PC-9 (cell line): ENCODE data around the gene PKN3. TPM values are rescaled to one million over a fixed set of nuclear protein-coding genes. Genes with fewer than 3 reads are reported as not detected.
A peak's percentile ranks its signal among the peaks of the same experiment; 100 is the strongest.
"Not testable (repeated sequence)": the region's sequence is repeated elsewhere in the genome, so short reads cannot be mapped to it uniquely, and the experiment has no call there.

ENCODE experiments used
- BruUV-seq: library from RNA; stranded (reverse); fragments of 400-500 nt; replicated peaks from 2 replicates; lab custom pipeline; 2021; lab: Mats Ljungman, UMichigan
- CTCF ChIA-PET: fragments of 300-600 bp; sonication (Branson Sonifier 250); formaldehyde crosslinking; loops from one replicate; lab custom pipeline; 2022; ENCODE audit warnings: antibody characterized with exemption; lab: Charles Lee
- POLR2A ChIA-PET: fragments of 300-600 bp; sonication (Branson Sonifier 250); formaldehyde crosslinking; loops from one replicate; lab custom pipeline; 2022; ENCODE audit warnings: antibody characterized with exemption; ENCODE audit not compliant: unreplicated experiment; lab: Charles Lee
- DNase-seq, 2 experiments: peaks; one replicate each; pipeline versions ENCODE4 v3.0.0 to v3.0.0-alpha.2; 2015 to 2022; ENCODE audit warnings: mixed read lengths in 1 of 2
- H2AFZ ChIP-seq: fragments of 200-600 bp; sonication (generic); 2 replicates; pipeline ENCODE4 v1.8.1; 2017; ENCODE audit warnings: antibody characterized with exemption
- H3F3A ChIP-seq: fragments of 200-600 bp; sonication (generic); 2 replicates; pipeline ENCODE4 v1.8.1; 2017; ENCODE audit warnings: antibody characterized with exemption, mild to moderate bottlenecking, low read depth; ENCODE audit not compliant: insufficient read depth
- H3K27ac ChIP-seq: fragments of 200-600 bp; sonication (generic); 2 replicates; pipeline ENCODE4 v1.6.1; 2016; ENCODE audit warnings: mixed run types
- H3K27me3 ChIP-seq: fragments of 200-600 bp; sonication (generic); 2 replicates; pipeline ENCODE4 v1.6.1; 2016; ENCODE audit warnings: low read depth, mixed run types; ENCODE audit not compliant: insufficient read depth
- H3K36me3 ChIP-seq: fragments of 200-600 bp; sonication (generic); 2 replicates; pipeline ENCODE4 v1.6.1; 2016; ENCODE audit warnings: low read depth, mixed run types
- H3K4me1 ChIP-seq: fragments of 200-600 bp; sonication (generic); replicated peaks from 2 replicates; pipeline ENCODE4 v1.6.1; 2016; ENCODE audit warnings: mixed run types; ENCODE audit not compliant: insufficient read depth
- H3K4me2 ChIP-seq: fragments of 200-600 bp; sonication (generic); 2 replicates; pipeline ENCODE4 v1.6.1; 2017; ENCODE audit warnings: mixed run types
- H3K4me3 ChIP-seq: fragments of 200-600 bp; sonication (generic); 2 replicates; pipeline ENCODE4 v1.6.1; 2016; ENCODE audit warnings: mixed run types
- H3K79me2 ChIP-seq: fragments of 200-600 bp; sonication (generic); 2 replicates; pipeline ENCODE4 v1.6.1; 2017; ENCODE audit warnings: low read depth, mixed run types
- H3K9me2 ChIP-seq: fragments of 200-600 bp; sonication (generic); 2 replicates; pipeline ENCODE4 v1.8.1; 2017; ENCODE audit warnings: mild to moderate bottlenecking; ENCODE audit not compliant: insufficient read depth
- H3K9me3 ChIP-seq: fragments of 200-600 bp; sonication (generic); 2 replicates; pipeline ENCODE4 v1.8.1; 2016; ENCODE audit warnings: low read depth; ENCODE audit not compliant: insufficient read depth
- H4K20me1 ChIP-seq: fragments of 200-600 bp; sonication (generic); 2 replicates; pipeline ENCODE4 v1.8.1; 2017; ENCODE audit not compliant: insufficient read depth
- EZH2 ChIP-seq: fragments of 200-600 bp; sonication (generic); IDR thresholded peaks from 2 replicates; pipeline ENCODE4 v1.8.0; 2017; ENCODE audit warnings: antibody characterized with exemption, low read depth
- intact Hi-C: fragments of 100-400 bp; cut with micrococcal nuclease; formaldehyde crosslinking; loops from one replicate; pipeline ENCODE4 v1.10.0; 2022; ENCODE audit not compliant: unreplicated experiment
- total RNA-seq: library from RNA; stranded (reverse); gene quantifications from 2 replicates; pipeline ENCODE4 v1.2.3, GENCODE V29; 2021
- TF ChIP-seq, protein P1 (sequence below): fragments of 200-600 bp; sonication (generic); conservative IDR thresholded peaks from 2 replicates; pipeline ENCODE4 v1.6.1; 2017; ENCODE audit warnings: mixed run types, antibody characterized with exemption, mild to moderate bottlenecking, moderate library complexity

The PKN3 gene
- total RNA-seq, 1 experiment from 2014 or later = 5.5 TPM

DNA sequence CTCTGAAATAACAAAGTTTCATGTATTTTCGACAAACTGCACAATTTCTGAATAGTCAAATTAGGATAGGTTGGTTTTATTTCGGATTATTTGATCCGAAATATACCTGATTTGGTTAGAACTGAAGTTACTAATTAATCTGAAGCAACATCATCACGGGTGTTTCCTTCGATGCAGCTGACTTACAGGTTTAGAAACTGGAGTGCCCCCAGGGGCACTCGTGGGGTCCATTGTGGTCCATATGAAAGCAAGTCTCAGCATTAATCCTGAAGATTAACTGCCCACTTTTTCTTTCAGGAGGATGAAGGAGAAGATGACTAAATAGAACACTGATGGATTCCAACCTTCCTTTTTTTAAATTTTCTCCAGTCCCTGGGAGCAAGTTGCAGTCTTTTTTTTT, 8.0 kb upstream of the PKN3 start:
- peaks cover 44% of the 10 kb centered on the region for H3K36me3 ChIP-seq
- POLR2A ChIA-PET = no interaction called here

DNA sequence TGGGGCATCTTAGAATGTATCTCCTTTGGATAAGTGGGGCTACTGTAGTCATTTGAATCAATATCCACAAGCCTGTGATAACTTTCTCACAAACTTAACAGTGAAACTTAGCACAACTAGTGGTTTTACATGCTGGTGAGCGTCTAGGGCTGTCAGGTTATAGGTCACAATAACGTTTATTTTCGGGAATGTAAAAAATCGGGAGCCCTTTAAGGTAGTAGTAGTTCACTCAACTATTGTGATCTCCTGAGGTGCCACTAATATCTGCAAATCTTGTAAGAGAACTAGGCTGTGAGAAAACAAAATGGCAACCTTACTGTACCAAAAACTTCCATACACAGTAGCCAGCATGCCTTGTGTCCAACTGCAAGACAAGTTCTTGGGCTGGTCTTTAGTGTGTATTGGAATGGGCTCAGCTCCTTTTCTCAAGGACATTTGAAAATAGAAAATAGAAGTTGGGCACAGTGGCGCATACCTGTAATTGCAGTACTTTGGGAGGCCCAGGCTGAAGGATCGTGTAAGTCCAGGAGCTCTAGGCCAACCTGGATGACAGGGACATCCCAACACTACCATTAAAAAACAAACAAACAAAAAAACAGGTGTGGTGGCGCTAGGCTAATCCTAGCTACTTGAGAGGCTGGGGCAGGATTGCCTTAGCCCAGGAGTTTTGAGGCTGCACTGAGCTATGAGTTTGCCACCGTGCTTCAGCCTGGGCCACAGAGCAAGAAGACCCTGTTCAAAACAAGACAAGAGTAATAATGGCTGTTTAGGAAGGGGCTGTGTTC, 5.2 kb upstream of the PKN3 start:
- Histone ChIP-seq H3K36me3 (peaks cover 28% of the 10 kb centered on the region), H3K9me3 (no peaks in the 10 kb centered on the region), H3K9me2 (no peaks in the 10 kb centered on the region), H3K79me2 (peaks cover 23% of the 10 kb centered on the region), H3K4me1 (no peaks in the 10 kb centered on the region), H3K27ac (0 out of 2 replicates have a peak overlapping the region, but pooled peaks have one; percentile 21), H3K27me3 (no peaks in the 10 kb centered on the region), H3F3A (peaks cover 77% of the 10 kb centered on the region), H3K4me3 (no peak overlapping the region), H4K20me1 (peaks cover 22% of the 10 kb centered on the region), H2AFZ (no peak overlapping the region), H3K4me2 (no peak overlapping the region)
- CTCF ChIA-PET = no interaction called here
- DNase-seq = no peak
- no peak for TF ChIP-seq EZH2
- TF ChIP-seq, protein P1, sequence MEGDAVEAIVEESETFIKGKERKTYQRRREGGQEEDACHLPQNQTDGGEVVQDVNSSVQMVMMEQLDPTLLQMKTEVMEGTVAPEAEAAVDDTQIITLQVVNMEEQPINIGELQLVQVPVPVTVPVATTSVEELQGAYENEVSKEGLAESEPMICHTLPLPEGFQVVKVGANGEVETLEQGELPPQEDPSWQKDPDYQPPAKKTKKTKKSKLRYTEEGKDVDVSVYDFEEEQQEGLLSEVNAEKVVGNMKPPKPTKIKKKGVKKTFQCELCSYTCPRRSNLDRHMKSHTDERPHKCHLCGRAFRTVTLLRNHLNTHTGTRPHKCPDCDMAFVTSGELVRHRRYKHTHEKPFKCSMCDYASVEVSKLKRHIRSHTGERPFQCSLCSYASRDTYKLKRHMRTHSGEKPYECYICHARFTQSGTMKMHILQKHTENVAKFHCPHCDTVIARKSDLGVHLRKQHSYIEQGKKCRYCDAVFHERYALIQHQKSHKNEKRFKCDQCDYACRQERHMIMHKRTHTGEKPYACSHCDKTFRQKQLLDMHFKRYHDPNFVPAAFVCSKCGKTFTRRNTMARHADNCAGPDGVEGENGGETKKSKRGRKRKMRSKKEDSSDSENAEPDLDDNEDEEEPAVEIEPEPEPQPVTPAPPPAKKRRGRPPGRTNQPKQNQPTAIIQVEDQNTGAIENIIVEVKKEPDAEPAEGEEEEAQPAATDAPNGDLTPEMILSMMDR = no peak
- POLR2A ChIA-PET = interaction anchor here (0.5 to 1.0 kb wide), 4 partner anchors 13 to 61 kb away, joined by 3 to 5 read pairs (median 3); no protein-coding TSS in a partner anchor
- intact Hi-C loops = no loop called here
- no TSS peak for BruUV-seq

More for the DNA sequence above, 8.0 kb upstream of the PKN3 start:
- H3F3A ChIP-seq = peaks cover 78% of the 10 kb centered on the region
- peaks cover 45% of the 10 kb centered on the region for H3K79me2 ChIP-seq
- no peak overlapping the region for H3K4me2 ChIP-seq
- no peak overlapping the region for H3K4me3 ChIP-seq
- no peak overlapping the region for H3K27ac ChIP-seq
- peaks cover 10% of the 10 kb centered on the region for H3K4me1 ChIP-seq
- H3K27me3 ChIP-seq = no peaks in the 10 kb centered on the region
- peaks cover 41% of the 10 kb centered on the region for H4K20me1 ChIP-seq
- intact Hi-C loops = no loop called here
- CTCF ChIA-PET = no interaction called here
- no peaks in the 10 kb centered on the region for H3K9me3 ChIP-seq
- TSS peak; percentile 11 for BruUV-seq
- no peak for DNase-seq
- H3K9me2 ChIP-seq = no peaks in the 10 kb centered on the region
- TF ChIP-seq EZH2 = no peak
- H2AFZ ChIP-seq = no peak overlapping the region

DNA sequence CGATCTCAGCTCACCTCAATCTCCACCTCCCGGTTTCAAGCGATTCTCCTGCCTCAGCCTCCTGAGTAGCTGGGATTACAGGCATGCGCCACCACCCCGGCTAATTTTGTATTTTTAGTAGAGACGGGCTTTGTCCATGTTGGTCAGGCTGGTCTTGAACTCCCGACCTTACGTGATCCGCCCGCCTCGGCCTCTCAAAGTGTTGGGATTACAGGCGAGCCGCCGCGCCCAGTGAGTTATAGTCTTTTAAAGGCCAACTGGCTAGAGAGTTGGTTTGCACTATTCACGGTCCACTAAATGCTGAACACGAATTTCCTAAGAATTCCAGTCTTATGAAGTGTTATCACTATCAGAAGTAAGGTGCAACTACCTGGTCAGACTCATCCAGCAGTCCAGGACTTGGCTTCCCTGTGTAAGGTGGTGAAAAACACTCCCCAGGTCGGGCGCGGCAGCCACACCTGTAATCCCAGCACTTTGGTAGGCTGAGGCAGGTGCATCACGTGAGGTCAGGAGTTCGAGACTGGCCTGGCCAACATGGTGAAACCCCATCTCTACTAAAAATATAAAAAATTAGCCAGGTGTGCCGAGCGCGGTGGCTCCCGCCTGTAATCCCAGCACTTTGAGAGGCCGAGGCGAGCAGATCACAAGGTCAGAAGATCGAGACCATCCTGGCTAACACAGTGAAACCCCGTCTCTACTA, 3.1 kb upstream of the PKN3 start:
- H4K20me1 ChIP-seq, H3K27me3 ChIP-seq, intact Hi-C loops, H2AFZ ChIP-seq, H3K4me2 ChIP-seq, H3K9me2 ChIP-seq, POLR2A ChIA-PET, H3K4me1 ChIP-seq, H3K36me3 ChIP-seq, H3K27ac ChIP-seq, H3K9me3 ChIP-seq, DNase-seq, H3K4me3 ChIP-seq, BruUV-seq, H3K79me2 ChIP-seq: not testable (repeated sequence)
- CTCF ChIA-PET = interaction anchor here (0.6 kb wide), 1 partner anchor 206 kb away, joined by 3 read pairs; no protein-coding TSS in a partner anchor
- peaks cover 56% of the 10 kb centered on the region for H3F3A ChIP-seq
